ENCODE measurements around the gene CACNB4.

Gene CACNB4

DNA sequence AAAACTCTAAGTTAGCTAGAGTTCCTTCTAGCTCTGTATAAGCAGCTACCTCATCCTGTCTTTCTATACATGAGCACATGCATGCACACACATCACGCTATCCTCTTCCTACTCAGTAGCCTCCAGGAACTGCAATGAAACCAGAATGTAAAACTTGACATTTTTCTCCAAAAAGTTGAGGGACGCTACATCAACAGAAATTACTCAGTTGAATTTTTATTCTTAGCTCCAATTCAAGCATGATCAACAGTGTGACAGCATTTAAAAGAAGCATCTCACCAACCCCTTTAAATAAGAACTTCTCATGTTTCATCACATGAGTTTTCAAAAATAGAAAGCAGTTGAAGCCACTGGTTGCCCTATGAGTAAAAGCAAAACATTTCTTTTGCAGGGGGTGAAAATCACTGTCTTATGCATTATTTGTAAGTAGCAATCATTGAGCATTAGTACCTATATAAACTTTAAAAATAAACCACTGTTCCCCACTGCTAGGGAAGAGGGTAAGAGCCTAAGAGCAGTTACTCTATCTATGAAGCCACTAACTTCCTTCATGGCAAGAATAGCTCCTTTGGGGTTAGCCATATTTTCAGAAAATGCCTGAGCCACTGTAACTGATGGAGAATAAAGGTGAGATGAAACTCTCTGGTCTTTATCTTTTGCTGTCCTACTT lies 192.7 kb downstream of the CACNB4 start:
- DNase-seq (ENCODE audit: low read depth) = no peak
- TF ChIP-seq, protein P1, sequence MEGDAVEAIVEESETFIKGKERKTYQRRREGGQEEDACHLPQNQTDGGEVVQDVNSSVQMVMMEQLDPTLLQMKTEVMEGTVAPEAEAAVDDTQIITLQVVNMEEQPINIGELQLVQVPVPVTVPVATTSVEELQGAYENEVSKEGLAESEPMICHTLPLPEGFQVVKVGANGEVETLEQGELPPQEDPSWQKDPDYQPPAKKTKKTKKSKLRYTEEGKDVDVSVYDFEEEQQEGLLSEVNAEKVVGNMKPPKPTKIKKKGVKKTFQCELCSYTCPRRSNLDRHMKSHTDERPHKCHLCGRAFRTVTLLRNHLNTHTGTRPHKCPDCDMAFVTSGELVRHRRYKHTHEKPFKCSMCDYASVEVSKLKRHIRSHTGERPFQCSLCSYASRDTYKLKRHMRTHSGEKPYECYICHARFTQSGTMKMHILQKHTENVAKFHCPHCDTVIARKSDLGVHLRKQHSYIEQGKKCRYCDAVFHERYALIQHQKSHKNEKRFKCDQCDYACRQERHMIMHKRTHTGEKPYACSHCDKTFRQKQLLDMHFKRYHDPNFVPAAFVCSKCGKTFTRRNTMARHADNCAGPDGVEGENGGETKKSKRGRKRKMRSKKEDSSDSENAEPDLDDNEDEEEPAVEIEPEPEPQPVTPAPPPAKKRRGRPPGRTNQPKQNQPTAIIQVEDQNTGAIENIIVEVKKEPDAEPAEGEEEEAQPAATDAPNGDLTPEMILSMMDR (IDR thresholded peaks at IDR 0.05; ENCODE audit: control insufficient read depth, insufficient read depth, low read depth, low read length, missing control alignments) = no peak
- H3K4me3 ChIP-seq (ENCODE audit: control insufficient read depth, low read depth, low read length) = no peak overlapping the region

GRCh38 chr2:151904807-151905206 lies 194.0 kb downstream of the CACNB4 start:
- H3K4me3 ChIP-seq (ENCODE audit: control insufficient read depth, low read depth, low read length) = no peak overlapping the region
- TF ChIP-seq, protein P1 (IDR thresholded peaks at IDR 0.05; ENCODE audit: control insufficient read depth, insufficient read depth, low read depth, low read length, missing control alignments) = no peak
- no peak for DNase-seq (ENCODE audit: low read depth)

GRCh38 chr2:151904021-151904420 lies 194.8 kb downstream of the CACNB4 start:
- TF ChIP-seq, protein P1 (IDR thresholded peaks at IDR 0.05; ENCODE audit: control insufficient read depth, insufficient read depth, low read depth, low read length, missing control alignments) = no peak
- H3K4me3 ChIP-seq (ENCODE audit: control insufficient read depth, low read depth, low read length) = no peak overlapping the region
- DNase-seq (ENCODE audit: low read depth) = no peak

- DNase-seq (ENCODE audit: low read depth) = no peak
- TF ChIP-seq, protein P1 (IDR thresholded peaks at IDR 0.05; ENCODE audit: control insufficient read depth, insufficient read depth, low read depth, low read length, missing control alignments) = no peak
- H3K4me3 ChIP-seq (ENCODE audit: control insufficient read depth, low read depth, low read length) = no peak overlapping the region
Measured at GRCh38 chr2:151902829-151903228, 196.0 kb downstream of the CACNB4 start.

DNA sequence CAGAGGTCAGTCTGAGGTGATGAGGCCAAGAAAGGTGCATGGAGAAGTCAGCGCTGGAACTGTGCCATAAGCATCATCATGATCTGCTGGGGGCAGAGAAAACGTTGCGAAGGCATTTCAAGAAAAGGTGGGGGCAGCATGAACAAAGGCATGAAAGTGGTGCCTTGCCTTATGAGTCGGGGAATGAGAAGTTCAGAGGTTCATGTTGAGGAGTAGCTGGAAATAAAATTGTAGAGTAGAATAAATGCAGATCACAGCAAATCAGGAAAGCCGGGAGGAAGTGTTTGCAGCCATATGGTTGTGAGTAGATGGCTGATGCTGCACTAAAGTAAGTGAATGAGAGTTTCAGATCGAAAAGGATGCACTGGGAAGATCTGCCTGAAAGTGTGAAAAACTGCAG lies 198.5 kb downstream of the CACNB4 start:
- no peak for DNase-seq (ENCODE audit: low read depth)
- TF ChIP-seq, protein P1 (IDR thresholded peaks at IDR 0.05; ENCODE audit: control insufficient read depth, insufficient read depth, low read depth, low read length, missing control alignments) = no peak
- no peak overlapping the region for H3K4me3 ChIP-seq (ENCODE audit: control insufficient read depth, low read depth, low read length)

- no peak for DNase-seq (ENCODE audit: low read depth)
- TF ChIP-seq, protein P1 (IDR thresholded peaks at IDR 0.05; ENCODE audit: control insufficient read depth, insufficient read depth, low read depth, low read length, missing control alignments) = no peak
- no peak overlapping the region for H3K4me3 ChIP-seq (ENCODE audit: control insufficient read depth, low read depth, low read length)
Measured at GRCh38 chr2:151899156-151899555, 199.7 kb downstream of the CACNB4 start.
